HCT116 (cell line): ENCODE results near the gene SYT7.
A peak's percentile ranks its signal among the peaks of the same experiment; 100 is the strongest.

Source experiments
- EGR1 ChIP-seq: IDR thresholded peaks from 2 replicates; pipeline ENCODE4 v1.6.1; 2012; ENCODE audit warnings: low read depth
- EZH2 ChIP-seq: fragments of 200-600 bp; sonication (generic); IDR thresholded peaks from 2 replicates; pipeline ENCODE4 v1.6.1; 2017; ENCODE audit warnings: antibody characterized with exemption, mixed run types
- EZH2phosphoT487 ChIP-seq: fragments of 200-600 bp; IDR thresholded peaks from 2 replicates; pipeline ENCODE4 v1.6.1; 2018; ENCODE audit warnings: antibody characterized with exemption, borderline replicate concordance
- JUND ChIP-seq: IDR thresholded peaks from 2 replicates; pipeline ENCODE4 v1.6.1; 2012
- POLR2A ChIP-seq: IDR thresholded peaks from 2 replicates; pipeline ENCODE4 v1.7.0; 2011; ENCODE audit warnings: borderline replicate concordance; ENCODE audit not compliant: insufficient read depth, insufficient read length; ENCODE audit errors: extremely low read depth
- REST ChIP-seq: IDR thresholded peaks from 2 replicates; pipeline ENCODE4 v1.6.1; 2012; ENCODE audit warnings: low read depth
- SP1 ChIP-seq: IDR thresholded peaks from 2 replicates; pipeline ENCODE4 v1.6.1; 2012; ENCODE audit warnings: low read depth
- TCF7L2 ChIP-seq: IDR thresholded peaks from 2 replicates; pipeline ENCODE4 v1.7.0; 2011; ENCODE audit warnings: borderline replicate concordance, inconsistent platforms; ENCODE audit not compliant: insufficient read depth, insufficient read length; ENCODE audit errors: extremely low read depth
- TF ChIP-seq, protein P1 (sequence below), 3 experiments: fragments of 200-600 bp in 1 of 3; sonication (generic) in 1 of 3; IDR thresholded peaks in 2 of 3; conservative IDR thresholded peaks in 1 of 3; 2 replicates each; pipeline ENCODE4 v1.5.1; 2012 to 2017; ENCODE audit warnings: low read depth in 2 of 3, low read length in 2 of 3, antibody characterized with exemption in 1 of 3, borderline replicate concordance in 1 of 3, control low read depth in 1 of 3, mild to moderate bottlenecking in 1 of 3, mixed read lengths in 1 of 3, mixed run types in 1 of 3, moderate library complexity in 1 of 3; ENCODE audit not compliant: insufficient read depth in 1 of 3

DNA sequence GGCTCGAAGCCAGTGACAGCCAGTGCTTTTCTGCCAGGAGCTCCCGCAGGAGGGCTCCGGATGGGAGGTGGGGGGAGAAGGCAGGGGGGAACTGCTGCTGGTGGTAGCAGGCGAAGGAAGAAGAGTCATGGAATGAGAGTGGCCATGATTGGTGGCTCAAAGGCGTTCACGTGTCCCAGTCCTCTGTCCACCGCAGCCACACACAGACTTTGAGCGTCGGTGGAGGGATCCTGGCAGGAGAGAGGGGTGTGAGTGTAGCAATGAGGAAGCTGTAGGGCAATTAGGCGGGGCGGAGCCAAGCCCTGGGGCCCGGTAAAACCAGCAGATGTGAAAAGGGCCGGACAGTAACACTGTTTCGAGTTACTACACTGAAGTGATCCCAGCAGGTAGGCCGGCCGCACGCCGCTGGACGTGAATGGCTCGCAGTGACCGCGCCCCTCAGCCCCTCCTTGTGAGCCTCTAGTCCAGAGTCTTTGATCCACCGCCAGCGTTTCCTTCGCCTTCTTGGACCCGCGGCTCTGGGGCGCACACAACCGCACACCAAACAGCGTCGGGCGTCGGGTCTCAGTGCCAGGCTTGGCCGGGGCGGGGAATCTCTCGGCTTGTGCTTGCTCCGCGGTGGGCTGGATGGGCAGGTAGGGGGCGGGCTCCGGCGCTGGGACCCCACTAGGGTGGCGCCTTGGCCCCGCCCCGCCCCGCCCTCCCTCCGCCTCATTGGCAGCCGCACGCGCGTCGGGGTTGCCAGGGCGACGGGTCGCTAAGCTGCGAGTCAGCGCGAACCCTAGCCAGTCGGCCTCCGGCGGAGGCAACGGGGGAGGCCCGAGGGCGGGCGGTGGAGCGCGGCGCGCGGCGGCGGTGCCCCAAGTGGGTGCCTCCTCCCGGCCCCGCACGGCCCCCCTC, 72.7 kb downstream of the SYT7 start, which contains the start of gene LRRC10B:
- TF ChIP-seq REST: no peak
- TF ChIP-seq, protein P1, sequence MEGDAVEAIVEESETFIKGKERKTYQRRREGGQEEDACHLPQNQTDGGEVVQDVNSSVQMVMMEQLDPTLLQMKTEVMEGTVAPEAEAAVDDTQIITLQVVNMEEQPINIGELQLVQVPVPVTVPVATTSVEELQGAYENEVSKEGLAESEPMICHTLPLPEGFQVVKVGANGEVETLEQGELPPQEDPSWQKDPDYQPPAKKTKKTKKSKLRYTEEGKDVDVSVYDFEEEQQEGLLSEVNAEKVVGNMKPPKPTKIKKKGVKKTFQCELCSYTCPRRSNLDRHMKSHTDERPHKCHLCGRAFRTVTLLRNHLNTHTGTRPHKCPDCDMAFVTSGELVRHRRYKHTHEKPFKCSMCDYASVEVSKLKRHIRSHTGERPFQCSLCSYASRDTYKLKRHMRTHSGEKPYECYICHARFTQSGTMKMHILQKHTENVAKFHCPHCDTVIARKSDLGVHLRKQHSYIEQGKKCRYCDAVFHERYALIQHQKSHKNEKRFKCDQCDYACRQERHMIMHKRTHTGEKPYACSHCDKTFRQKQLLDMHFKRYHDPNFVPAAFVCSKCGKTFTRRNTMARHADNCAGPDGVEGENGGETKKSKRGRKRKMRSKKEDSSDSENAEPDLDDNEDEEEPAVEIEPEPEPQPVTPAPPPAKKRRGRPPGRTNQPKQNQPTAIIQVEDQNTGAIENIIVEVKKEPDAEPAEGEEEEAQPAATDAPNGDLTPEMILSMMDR (IDR thresholded peaks at IDR 0.05 in 2 of 3, conservative IDR thresholded peaks at IDR 0.05 in 1 of 3; ENCODE audit: borderline replicate concordance in 1 of 3, insufficient read depth in 1 of 3, low read depth in 2 of 3, low read length in 2 of 3): no peak
- no peak for TF ChIP-seq EZH2
- TF ChIP-seq POLR2A: no peak
- no peak for TF ChIP-seq EGR1
- TF ChIP-seq SP1: no peak
- peak; percentile 98 for TF ChIP-seq TCF7L2
- no peak for TF ChIP-seq EZH2phosphoT487
- no peak for TF ChIP-seq JUND
